HepG2 (cell line): ENCODE measurements around the gene PSD4. TPM values are rescaled to one million over a fixed set of nuclear protein-coding genes. Genes with fewer than 3 reads are reported as not detected.
A peak's percentile ranks its signal among the peaks of the same experiment; 100 is the strongest.

Experiments used
- ERF ChIP-seq: IDR thresholded peaks from 2 replicates; pipeline ENCODE4 v1.6.1; 2018; ENCODE audit warnings: missing biosample characterization, missing genetic modification reagents
- FOXK1 ChIP-seq: sonication (generic); formaldehyde crosslinking; IDR thresholded peaks from 2 replicates; pipeline ENCODE4 v1.4.0; 2020; ENCODE audit warnings: low read depth, missing genetic modification reagents, borderline replicate concordance
- ISX ChIP-seq: sonication (generic); formaldehyde crosslinking; conservative IDR thresholded peaks from 2 replicates; pipeline ENCODE4 v1.5.0; 2020; ENCODE audit warnings: missing genetic modification reagents
- KDM5A ChIP-seq: fragments of 200-600 bp; sonication (generic); IDR thresholded peaks from 2 replicates; pipeline ENCODE4 v1.7.0; 2018; ENCODE audit warnings: antibody characterized with exemption, mild to moderate bottlenecking, low read length, borderline replicate concordance
- MAFF ChIP-seq: IDR thresholded peaks from 2 replicates; pipeline ENCODE4 v1.6.1; 2011; ENCODE audit warnings: low read depth, low read length, improper control_type of control experiment
- NR2F6 ChIP-seq, 2 experiments: IDR thresholded peaks; 2 replicates each; pipeline ENCODE4 v1.6.1; 2016; ENCODE audit warnings: antibody characterized with exemption in 1 of 2, mild to moderate bottlenecking in 1 of 2
- SMAD3 ChIP-seq: sonication (generic); formaldehyde crosslinking; IDR thresholded peaks from 2 replicates; pipeline ENCODE4 v1.4.0; 2020; ENCODE audit warnings: missing genetic modification reagents
- TP53 ChIP-seq: sonication (generic); formaldehyde crosslinking; conservative IDR thresholded peaks from 2 replicates; pipeline ENCODE4 v1.4.0; 2020; ENCODE audit warnings: missing genetic modification reagents
- ZNF317 ChIP-seq: sonication (generic); formaldehyde crosslinking; IDR thresholded peaks from 2 replicates; pipeline ENCODE4 v1.5.0; 2020; ENCODE audit warnings: mild to moderate bottlenecking, missing genetic modification reagents
- ZNF883 ChIP-seq: sonication (generic); formaldehyde crosslinking; IDR thresholded peaks from 2 replicates; pipeline ENCODE4 v1.5.1; 2020; ENCODE audit warnings: mild to moderate bottlenecking, missing genetic modification reagents; ENCODE audit errors: not compliant biosample characterization
- polyA plus RNA-seq, 8 experiments: library from polyadenylated mRNA; depleted of rRNA in 3 of 8; stranded (reverse) in 7 of 8; unstranded in 1 of 8; fragments of >200 nt; fragmentation: Illumina TruSeq in 4 of 8; extraction: Trizol in 4 of 8; gene quantifications; 2 replicates each; pipeline versions ENCODE4 v1.2.1 to v1.2.3, GENCODE V29; 2011 to 2016; ENCODE audit warnings: low read depth in 4 of 8, missing spikeins in 1 of 8, mixed read lengths in 1 of 8; ENCODE audit not compliant: insufficient read depth in 1 of 8
- total RNA-seq, 5 experiments: library from RNA; depleted of rRNA; stranded (reverse); fragments of >200 nt; fragmentation: Illumina TruSeq; extraction: Trizol; gene quantifications; 2 replicates each; pipeline ENCODE4 v1.2.3, GENCODE V29; 2016; ENCODE audit warnings: low read depth in 1 of 5
- TF ChIP-seq, protein P1 (sequence below): IDR thresholded peaks from 2 replicates; pipeline ENCODE4 v1.4.0; 2020; ENCODE audit warnings: mild to moderate bottlenecking, missing genetic modification reagents
- TF ChIP-seq, protein P2 (sequence below): sonication (generic); formaldehyde crosslinking; IDR thresholded peaks from 2 replicates; pipeline ENCODE4; 2020; ENCODE audit warnings: missing genetic modification reagents, mild to moderate bottlenecking, borderline replicate concordance
- TF ChIP-seq, protein P3 (sequence below): sonication (generic); formaldehyde crosslinking; IDR thresholded peaks from 2 replicates; pipeline ENCODE4 v1.5.0; 2020; ENCODE audit warnings: mild to moderate bottlenecking, missing genetic modification reagents
- TF ChIP-seq, protein P4 (sequence below): sonication (generic); formaldehyde crosslinking; IDR thresholded peaks from 2 replicates; pipeline ENCODE4 v1.4.0; 2020; ENCODE audit warnings: missing genetic modification reagents, low read depth, mild to moderate bottlenecking, borderline replicate concordance
- TF ChIP-seq, protein P5 (sequence below): sonication (generic); formaldehyde crosslinking; IDR thresholded peaks from 2 replicates; pipeline ENCODE4 v1.8.1; 2023; ENCODE audit warnings: missing genetic modification reagents, mild to moderate bottlenecking, borderline replicate concordance

The PSD4 gene
- total and polyA plus RNA-seq, 2 of the 13 experiments (the other 11 are each of a cell fraction or from before 2014, with no cell fraction given) = 5.8 to 9.4 TPM

DNA sequence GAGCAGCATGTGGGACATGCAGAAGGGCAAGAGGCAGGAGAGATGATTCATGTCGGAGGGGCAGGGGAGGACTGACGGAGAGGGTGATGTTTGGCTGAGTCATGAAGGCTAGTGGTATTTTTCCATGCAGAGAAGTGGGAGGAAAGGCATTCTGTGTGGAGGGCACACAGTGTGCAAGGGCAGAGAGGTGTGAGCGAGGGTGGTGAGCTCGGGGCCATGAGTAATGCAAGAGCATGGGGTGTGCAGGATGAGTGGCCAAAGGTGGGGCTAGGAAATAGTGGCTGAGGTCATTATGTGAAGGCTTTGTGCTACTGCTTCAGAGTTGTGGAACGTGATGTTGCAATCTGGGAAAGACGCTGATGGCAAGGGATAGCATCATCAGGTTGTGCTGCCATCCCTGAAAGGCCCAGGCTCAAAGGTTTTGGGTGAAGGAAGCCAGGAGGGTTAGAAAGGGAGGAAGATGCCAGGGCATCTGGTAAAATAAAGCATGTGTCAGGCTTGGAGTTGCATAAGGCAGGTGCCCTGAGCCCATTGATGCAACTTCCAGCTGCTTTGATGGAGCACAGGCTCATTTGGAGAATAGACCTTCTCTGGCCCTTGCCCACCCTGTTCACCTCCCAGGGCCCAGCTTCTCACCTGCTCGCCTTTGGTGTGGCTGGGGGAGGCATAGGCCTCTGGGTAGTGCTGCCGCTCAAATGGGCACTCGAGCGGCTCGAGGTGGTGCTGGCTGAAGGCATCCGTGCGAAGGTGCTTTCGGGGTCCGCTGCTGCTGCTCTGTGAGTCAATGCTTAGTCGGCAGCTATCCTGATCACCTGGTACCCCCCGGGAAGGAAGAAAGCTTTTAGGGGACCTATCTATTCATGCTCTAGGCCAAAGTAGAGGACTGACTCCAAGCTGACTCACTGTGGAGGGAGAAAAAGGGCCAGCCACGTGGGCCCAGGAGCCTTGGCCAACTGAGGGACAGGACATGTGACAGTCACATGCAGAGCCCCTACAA lies 67.4 kb downstream of the PSD4 start (continued):
- TF ChIP-seq, protein P1, sequence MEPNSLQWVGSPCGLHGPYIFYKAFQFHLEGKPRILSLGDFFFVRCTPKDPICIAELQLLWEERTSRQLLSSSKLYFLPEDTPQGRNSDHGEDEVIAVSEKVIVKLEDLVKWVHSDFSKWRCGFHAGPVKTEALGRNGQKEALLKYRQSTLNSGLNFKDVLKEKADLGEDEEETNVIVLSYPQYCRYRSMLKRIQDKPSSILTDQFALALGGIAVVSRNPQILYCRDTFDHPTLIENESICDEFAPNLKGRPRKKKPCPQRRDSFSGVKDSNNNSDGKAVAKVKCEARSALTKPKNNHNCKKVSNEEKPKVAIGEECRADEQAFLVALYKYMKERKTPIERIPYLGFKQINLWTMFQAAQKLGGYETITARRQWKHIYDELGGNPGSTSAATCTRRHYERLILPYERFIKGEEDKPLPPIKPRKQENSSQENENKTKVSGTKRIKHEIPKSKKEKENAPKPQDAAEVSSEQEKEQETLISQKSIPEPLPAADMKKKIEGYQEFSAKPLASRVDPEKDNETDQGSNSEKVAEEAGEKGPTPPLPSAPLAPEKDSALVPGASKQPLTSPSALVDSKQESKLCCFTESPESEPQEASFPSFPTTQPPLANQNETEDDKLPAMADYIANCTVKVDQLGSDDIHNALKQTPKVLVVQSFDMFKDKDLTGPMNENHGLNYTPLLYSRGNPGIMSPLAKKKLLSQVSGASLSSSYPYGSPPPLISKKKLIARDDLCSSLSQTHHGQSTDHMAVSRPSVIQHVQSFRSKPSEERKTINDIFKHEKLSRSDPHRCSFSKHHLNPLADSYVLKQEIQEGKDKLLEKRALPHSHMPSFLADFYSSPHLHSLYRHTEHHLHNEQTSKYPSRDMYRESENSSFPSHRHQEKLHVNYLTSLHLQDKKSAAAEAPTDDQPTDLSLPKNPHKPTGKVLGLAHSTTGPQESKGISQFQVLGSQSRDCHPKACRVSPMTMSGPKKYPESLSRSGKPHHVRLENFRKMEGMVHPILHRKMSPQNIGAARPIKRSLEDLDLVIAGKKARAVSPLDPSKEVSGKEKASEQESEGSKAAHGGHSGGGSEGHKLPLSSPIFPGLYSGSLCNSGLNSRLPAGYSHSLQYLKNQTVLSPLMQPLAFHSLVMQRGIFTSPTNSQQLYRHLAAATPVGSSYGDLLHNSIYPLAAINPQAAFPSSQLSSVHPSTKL (CRISPR knock-in tag) = peak; percentile 84
- peak; percentile 85 for TF ChIP-seq MAFF
- TF ChIP-seq, protein P2, sequence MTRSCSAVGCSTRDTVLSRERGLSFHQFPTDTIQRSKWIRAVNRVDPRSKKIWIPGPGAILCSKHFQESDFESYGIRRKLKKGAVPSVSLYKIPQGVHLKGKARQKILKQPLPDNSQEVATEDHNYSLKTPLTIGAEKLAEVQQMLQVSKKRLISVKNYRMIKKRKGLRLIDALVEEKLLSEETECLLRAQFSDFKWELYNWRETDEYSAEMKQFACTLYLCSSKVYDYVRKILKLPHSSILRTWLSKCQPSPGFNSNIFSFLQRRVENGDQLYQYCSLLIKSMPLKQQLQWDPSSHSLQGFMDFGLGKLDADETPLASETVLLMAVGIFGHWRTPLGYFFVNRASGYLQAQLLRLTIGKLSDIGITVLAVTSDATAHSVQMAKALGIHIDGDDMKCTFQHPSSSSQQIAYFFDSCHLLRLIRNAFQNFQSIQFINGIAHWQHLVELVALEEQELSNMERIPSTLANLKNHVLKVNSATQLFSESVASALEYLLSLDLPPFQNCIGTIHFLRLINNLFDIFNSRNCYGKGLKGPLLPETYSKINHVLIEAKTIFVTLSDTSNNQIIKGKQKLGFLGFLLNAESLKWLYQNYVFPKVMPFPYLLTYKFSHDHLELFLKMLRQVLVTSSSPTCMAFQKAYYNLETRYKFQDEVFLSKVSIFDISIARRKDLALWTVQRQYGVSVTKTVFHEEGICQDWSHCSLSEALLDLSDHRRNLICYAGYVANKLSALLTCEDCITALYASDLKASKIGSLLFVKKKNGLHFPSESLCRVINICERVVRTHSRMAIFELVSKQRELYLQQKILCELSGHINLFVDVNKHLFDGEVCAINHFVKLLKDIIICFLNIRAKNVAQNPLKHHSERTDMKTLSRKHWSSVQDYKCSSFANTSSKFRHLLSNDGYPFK (CRISPR knock-in tag) = no peak
- 0 out of 2 replicates have a peak, but pooled peaks have one; percentile 42 for TF ChIP-seq SMAD3 (CRISPR knock-in tag)
- no peak for TF ChIP-seq ZNF883 (CRISPR knock-in tag)
- no peak for TF ChIP-seq KDM5A
- TF ChIP-seq, protein P3, sequence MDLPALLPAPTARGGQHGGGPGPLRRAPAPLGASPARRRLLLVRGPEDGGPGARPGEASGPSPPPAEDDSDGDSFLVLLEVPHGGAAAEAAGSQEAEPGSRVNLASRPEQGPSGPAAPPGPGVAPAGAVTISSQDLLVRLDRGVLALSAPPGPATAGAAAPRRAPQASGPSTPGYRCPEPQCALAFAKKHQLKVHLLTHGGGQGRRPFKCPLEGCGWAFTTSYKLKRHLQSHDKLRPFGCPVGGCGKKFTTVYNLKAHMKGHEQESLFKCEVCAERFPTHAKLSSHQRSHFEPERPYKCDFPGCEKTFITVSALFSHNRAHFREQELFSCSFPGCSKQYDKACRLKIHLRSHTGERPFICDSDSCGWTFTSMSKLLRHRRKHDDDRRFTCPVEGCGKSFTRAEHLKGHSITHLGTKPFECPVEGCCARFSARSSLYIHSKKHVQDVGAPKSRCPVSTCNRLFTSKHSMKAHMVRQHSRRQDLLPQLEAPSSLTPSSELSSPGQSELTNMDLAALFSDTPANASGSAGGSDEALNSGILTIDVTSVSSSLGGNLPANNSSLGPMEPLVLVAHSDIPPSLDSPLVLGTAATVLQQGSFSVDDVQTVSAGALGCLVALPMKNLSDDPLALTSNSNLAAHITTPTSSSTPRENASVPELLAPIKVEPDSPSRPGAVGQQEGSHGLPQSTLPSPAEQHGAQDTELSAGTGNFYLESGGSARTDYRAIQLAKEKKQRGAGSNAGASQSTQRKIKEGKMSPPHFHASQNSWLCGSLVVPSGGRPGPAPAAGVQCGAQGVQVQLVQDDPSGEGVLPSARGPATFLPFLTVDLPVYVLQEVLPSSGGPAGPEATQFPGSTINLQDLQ (CRISPR knock-in tag) = no peak
- TF ChIP-seq ZNF317 (CRISPR knock-in tag) = peak; percentile 53; the same call in 1 of the 2 replicates
- TF ChIP-seq, protein P4, sequence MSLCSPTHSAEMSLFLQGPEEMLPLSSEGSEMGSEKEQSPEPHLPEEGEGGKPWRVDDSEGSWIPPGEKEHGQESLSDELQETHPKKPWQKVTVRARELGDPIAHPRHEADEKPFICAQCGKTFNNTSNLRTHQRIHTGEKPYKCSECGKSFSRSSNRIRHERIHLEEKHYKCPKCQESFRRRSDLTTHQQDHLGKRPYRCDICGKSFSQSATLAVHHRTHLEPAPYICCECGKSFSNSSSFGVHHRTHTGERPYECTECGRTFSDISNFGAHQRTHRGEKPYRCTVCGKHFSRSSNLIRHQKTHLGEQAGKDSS (CRISPR knock-in tag) = no peak
- TF ChIP-seq ISX = no peak
- TF ChIP-seq TP53 (CRISPR knock-in tag) = no peak
- TF ChIP-seq NR2F6 (IDR thresholded peaks at IDR 0.05) = no peak
- peak; percentile 50; the same call in 1 of the 2 replicates for TF ChIP-seq NR2F6 (CRISPR knock-in tag; IDR thresholded peaks at IDR 0.05)
- TF ChIP-seq, protein P5, sequence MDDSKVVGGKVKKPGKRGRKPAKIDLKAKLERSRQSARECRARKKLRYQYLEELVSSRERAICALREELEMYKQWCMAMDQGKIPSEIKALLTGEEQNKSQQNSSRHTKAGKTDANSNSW (CRISPR knock-in tag) = no peak
- 0 out of 2 replicates have a peak, but pooled peaks have one; percentile 26 for TF ChIP-seq FOXK1 (CRISPR knock-in tag)
- peak; percentile 79; the same call in 1 of the 2 replicates for TF ChIP-seq ERF (CRISPR knock-in tag)
